ENCODE data around the gene RPS3.
"Not testable (repeated sequence)": the region's sequence is repeated elsewhere in the genome, so short reads cannot be mapped to it uniquely, and the experiment has no call there.

The RPS3 gene

GRCh38 chr11:75399344-75400145, at the start of gene RPS3:
Gene RPS3, plus strand, starts transcription at chr11:75399518. Its CDS starts 30 bp downstream, at chr11:75399548.
- DNase-seq: peak; percentile 98

DNA sequence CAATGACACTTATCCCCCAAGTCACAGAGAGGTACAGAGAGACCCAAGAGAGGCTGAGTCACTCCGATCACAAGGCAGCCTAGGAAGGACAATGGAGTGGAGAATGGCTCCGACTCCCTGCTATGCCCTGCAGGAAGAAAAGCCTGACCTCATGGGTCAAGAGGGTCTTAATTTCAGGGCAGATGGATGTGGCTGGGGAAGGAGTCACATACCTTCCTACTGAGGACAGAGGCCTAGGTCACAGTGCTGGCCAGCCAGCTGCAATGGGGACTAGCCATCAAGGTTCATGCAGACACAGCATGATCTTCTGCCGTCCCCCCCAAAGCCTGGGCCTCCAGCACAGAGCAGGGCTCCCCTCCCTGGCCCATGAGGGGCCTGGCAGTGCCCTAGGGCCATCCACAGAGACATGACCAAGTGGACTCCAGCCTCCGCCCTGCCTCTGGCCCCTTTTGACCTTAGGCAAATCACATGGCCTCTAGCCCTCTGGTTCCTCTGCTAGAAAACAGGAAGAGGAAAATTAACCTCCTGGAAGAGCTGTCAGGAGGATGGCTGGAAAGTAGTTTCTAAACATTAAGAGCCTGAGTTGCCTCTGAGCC, 49.7 kb upstream of the RPS3 start:
- no peak for DNase-seq

GRCh38 chr11:75350122-75350742, 49.1 kb upstream of the RPS3 start:
- DNase-seq: no peak

GRCh38 chr11:75350743-75351540, 48.4 kb upstream of the RPS3 start:
- DNase-seq: peak; percentile 32

DNA sequence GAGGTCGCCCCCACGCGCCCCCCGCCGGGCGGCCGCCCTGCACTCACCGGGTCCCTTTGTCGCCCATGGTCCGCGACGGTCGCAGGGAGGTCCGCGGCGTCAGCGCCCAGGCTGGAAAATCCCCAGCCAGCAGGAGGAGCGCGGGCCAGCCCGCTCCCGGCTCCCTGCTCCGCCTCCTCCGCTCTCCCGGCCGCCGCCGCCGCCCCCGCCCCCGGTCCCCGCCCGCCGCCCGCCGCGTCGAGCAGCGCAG, 47.9 kb upstream of the RPS3 start, which contains the start of gene ARRB1:
Gene ARRB1 (minus strand): TSS at position 121 of the 250 bp plus-strand sequence. CDS start 54 bp downstream, at position 67.
- DNase-seq: peak; percentile 58

DNA sequence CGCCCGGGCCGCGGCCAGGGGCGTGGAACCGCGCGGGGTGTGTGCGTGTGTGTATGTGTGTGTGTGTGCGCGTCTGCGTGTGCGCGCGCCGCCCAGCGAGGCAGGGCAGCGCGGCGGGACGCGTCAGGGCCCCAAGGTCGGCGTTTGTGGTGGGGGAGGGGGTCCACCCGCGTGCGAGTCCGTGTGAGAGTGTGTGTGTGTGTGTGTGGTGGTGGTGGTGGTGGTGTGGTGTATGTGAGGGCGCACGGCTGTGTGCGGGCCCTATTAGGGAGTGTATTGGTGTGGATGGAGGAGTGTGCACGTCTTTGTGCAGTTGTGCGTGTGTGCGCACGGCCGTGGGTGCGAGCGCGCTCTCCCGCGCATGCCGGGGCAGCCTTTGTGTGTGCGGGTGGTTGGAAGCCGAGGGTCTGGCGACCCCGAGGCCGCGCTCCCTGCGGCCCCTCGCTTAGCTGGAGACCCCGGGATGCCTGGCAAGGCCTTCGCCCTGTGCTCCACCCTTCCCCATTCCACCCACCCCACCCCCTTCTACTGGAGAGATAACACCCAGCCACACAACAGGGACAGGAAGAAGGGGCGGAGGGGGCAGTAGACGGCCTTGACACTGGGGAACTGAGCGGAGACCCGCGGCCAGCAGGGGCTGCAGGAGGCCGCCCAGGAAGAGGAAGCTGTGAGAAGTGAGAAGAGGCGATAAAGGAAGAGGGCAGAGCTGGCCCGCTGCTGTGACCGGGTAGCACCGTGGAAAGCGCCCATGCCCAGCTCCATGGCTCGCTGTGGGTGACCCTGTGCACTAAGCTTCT, 47.3 kb upstream of the RPS3 start:
- peak; percentile 58 for DNase-seq

GRCh38 chr11:75352588-75353206, 46.6 kb upstream of the RPS3 start:
- DNase-seq: no peak

- DNase-seq: no peak
Observed at GRCh38 chr11:75355051-75355450, 44.3 kb upstream of the RPS3 start.

DNA sequence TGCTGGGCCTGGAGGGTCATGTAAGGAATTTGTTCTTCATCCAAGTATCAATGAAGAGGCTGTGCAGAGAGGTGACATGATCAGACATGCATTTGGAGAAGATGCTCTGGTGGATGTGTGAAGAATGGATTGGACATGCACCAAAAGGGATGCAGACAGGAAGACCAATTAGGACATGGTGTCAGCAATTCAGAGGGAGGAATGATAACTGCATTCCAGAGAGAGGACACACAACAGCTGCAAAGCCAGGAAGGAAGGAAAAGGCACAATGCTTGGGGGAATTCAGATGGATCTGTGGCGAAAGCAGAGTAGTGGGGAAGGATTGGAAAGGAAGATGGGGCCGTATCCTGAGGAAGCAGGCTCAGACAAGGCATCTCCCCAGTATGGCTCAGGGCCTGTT, 42.7 kb upstream of the RPS3 start:
- no peak for DNase-seq

GRCh38 chr11:75362285-75362684, 37.0 kb upstream of the RPS3 start:
- DNase-seq: not testable (repeated sequence)

DNA sequence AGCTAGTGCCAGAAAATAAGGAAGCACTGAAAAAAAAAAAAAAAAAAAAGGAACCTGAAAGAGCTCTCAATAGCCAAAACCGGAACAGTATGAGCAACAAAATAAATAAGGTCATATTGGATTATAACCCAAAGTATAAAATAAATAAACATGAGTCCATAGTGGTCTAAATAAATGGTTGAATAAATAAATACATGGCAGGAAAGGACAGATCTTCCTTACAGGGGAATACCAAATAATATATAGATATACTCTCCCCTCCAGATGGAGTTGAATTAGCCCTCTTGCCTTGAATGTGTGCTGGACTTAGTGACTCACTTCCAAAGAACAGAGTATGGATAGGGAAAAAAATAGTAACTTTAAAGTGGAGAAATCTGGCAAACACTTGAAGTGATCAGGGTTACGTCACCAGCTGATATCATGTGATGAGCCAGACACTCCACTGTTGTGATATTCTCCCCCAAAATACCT, 33.6 kb upstream of the RPS3 start:
- no peak for DNase-seq

DNA sequence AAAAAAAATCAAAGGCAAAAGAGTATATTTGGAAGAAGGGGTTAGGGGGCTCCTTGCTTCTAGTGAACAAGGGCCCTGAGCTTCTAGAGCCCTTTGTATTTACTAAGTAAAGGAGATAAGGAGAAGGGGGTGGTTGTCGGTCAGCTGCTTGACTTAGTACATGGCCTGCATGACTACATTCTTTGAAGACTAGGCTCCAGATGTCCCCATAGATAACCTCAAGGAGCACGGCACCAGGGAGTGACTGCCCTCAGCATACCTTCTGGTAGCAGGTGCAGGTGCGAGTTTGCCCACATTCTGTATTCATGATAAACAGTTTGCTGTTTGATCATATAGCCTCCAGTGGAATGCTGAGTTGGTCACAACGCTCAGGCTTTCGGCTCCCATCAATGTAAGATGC, 32.5 kb upstream of the RPS3 start:
- DNase-seq: not testable (repeated sequence)

DNA sequence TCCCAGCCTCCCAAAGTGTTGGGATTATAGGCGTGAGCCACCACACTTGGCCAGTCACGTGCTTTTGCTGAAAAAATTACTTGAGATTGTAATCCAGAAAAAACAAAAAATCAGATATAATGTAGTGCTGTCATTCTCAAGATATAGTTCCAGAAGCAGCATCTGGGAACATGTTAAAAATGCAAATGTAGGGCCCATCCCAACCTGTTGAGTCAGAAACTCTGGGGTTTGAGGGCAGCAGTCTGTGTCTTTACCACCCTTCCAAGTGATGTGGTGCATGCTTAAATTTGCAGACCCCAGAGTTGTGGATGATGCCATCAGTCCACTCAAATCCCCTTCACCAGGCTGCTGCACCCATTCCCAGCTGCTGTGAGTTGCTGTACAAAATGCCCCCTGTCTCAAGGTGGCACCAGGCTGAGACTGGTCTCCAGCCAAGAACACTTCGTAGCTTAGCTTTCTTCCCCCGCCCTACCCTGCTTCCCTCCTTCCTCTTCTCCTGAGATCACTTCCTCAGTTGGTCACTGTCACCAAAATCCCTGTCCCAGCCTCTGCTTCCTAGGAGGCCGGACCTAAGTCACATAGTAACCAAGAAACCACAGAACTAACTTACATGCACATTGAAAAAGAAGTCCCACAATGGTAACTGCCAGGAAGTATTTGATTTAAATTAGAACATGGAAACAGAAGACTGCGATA, 29.6 kb upstream of the RPS3 start:
- no peak for DNase-seq

DNA sequence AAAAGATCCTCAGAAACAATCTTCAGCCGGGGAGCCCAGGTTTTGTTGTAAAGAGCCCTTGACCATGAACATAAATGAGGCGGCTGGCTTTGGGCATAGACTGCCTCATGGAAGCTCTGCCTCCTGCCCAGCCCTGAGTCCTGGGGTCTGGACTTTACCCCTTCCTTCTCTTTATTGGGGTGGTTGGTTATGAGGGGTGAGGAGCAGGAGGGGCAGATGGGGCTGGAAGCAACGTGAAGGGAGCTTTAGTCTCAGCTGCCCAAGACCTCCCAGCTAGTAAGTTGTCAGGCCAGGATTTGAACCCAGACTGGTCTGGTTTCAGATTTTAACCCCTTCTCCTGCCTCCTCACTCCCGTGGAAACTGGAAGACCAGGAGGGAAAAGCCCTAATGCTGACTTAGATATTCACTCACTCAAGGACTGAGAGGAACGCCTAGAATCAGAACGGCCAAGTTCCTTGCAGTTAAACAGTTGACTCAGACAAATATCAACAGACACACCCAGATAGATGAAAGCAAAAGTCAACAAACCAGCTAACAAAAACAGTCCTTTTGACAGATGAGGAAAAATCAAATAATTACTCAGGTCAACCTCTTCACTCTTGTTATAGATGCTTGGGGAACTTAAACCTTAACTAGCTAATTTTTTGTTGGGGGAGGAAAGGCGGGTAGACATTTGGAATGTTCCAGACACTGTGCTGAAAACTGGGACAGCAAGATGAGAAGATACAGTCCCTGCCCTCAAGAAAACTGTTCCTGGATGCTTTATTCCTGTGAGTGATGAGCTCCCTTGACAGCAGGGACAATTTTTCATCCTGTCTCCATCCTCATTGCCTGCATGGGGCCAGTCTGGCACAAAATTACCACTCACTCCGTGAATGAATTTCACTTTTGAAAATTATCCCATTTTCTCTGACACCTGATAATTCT, 27.1 kb upstream of the RPS3 start:
- no peak for DNase-seq

DNA sequence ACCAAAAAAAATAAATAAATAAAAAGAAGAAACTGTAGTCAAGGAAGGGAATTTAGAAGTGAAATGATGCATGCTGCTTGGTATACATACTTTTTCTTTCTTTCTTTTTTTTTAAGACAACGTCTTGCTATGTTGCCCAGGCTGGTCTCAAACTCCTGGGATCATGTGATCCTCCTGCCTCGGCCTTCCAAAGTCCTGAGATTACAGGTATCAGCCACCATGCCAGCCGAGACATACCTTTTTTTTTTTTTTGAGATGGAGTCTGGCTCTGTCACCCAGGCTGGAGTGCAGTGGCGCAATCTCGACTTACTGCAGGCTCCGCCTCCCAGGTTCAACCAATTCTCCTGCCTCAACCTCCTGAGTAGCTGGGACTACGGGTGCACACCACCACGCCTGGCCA, 26.1 kb upstream of the RPS3 start:
- no peak for DNase-seq

DNA sequence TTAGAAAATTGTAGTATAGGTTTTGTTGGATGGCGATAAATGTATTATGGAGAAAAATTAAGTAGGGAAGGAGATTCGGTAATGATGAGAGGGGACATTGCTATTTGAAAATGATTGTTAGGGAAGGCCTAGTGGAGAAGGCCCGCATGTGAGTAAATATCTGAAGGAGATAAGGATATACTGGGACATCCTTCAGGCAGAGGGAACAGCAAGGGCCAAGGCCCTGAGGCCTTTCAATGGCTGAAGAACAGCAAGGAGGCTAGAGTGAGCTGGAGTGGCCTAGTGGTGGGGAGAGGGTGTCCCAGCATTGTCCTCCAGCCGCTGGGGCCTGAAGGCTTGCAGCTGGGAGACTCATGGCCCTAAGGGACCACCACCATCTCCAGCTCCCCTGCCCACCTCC, 24.7 kb upstream of the RPS3 start:
- no peak for DNase-seq

DNA sequence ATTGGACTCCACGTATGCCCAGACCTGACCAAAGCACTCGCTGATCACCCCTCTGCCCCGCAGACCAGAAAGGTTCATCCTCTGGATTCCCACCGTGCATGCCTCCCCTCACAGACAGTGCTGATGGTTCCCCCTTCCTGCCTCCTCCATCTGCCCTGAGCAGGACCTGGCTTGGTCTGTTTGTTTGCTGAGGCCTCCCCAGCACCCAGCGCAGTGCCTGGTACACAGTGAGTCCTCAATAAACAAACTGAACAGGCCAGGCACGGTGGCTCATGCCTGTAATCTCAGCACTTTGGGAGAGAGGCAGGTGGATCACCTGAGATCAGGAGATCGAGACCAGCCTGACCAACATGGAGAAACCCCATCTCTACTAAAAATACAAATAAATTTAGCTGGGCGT, 23.7 kb upstream of the RPS3 start:
- DNase-seq: no peak

- DNase-seq: no peak
Observed at GRCh38 chr11:75376175-75376574, 23.1 kb upstream of the RPS3 start.

GRCh38 chr11:75378776-75379175, 20.5 kb upstream of the RPS3 start:
- DNase-seq: not testable (repeated sequence)

DNA sequence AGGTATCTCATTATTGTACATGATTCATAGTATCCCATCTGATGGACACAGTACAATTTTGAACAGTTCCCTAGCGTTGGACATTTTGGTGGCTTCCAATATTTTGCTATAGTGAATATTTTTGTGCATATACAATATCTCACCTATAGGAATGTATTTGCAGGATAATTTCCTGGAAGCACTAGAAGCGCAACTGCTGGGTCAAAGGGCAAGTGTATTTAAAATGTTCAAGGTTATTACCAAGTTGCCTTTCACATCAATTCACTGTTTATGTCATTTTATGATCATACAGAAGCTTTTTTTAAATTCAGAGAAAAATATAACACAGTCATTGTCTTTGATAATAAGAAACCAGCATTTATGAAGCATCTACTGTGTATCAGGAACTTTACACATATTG, 19.1 kb upstream of the RPS3 start:
- no peak for DNase-seq

Data from NCI-H1092 treated with DMSO at 0.1 percent for 48 hours (cell line).